NCI-H524 treated with DMSO at 0.1 percent for 48 hours (cell line): Measurements from ENCODE around the gene RORB.

Experiments
- DNase-seq: peaks from one replicate; lab custom pipeline; 2025; lab: John Stamatoyannopoulos, UW

RORB gene

GRCh38 chr9:74598874-74599273 lies 101.7 kb downstream of the RORB start:
- no peak for DNase-seq

- no peak for DNase-seq
These were observed 112.7 kb downstream of the RORB start for GRCh38 chr9:74609671-74610405.

GRCh38 chr9:74610523-74611061 lies 113.5 kb downstream of the RORB start:
- no peak for DNase-seq

GRCh38 chr9:74630228-74630627 lies 133.1 kb downstream of the RORB start:
- DNase-seq, result no peak

GRCh38 chr9:74639112-74639511 lies 142.0 kb downstream of the RORB start:
- DNase-seq, result no peak

- no peak for DNase-seq
These were observed 145.2 kb downstream of the RORB start for GRCh38 chr9:74642376-74642775.

- no peak for DNase-seq
These were observed 146.3 kb downstream of the RORB start for GRCh38 chr9:74643303-74643923.

- no peak for DNase-seq
These were observed 146.9 kb downstream of the RORB start for GRCh38 chr9:74644023-74644422.

- DNase-seq, result no peak
These were observed 148.0 kb downstream of the RORB start for GRCh38 chr9:74645007-74645639.

- no peak for DNase-seq
These were observed 156.4 kb downstream of the RORB start for GRCh38 chr9:74653410-74654080.

GRCh38 chr9:74662674-74663073 lies 165.5 kb downstream of the RORB start:
- no peak for DNase-seq

GRCh38 chr9:74663439-74663838 lies 166.3 kb downstream of the RORB start:
- DNase-seq, result no peak

- DNase-seq, result no peak
These were observed 169.6 kb downstream of the RORB start for GRCh38 chr9:74666625-74667316.

GRCh38 chr9:74672237-74672636 lies 175.1 kb downstream of the RORB start:
- no peak for DNase-seq

GRCh38 chr9:74674077-74674476 lies 176.9 kb downstream of the RORB start:
- DNase-seq, result no peak

GRCh38 chr9:74681906-74682305 lies 184.8 kb downstream of the RORB start:
- no peak for DNase-seq

GRCh38 chr9:74683322-74683721 lies 186.2 kb downstream of the RORB start:
- DNase-seq, result no peak

- no peak for DNase-seq
These were observed 193.9 kb downstream of the RORB start for GRCh38 chr9:74691058-74691457.

GRCh38 chr9:74696520-74696919 lies 199.4 kb downstream of the RORB start:
- no peak for DNase-seq

- no peak for DNase-seq
These were observed 200.4 kb downstream of the RORB start for GRCh38 chr9:74697535-74697934.

GRCh38 chr9:74711341-74711740 lies 214.2 kb downstream of the RORB start:
- no peak for DNase-seq

- no peak for DNase-seq
These were observed 221.6 kb downstream of the RORB start for GRCh38 chr9:74718709-74719108.
